IMR-90 (cell line): ENCODE measurements around the gene AS3MT. TPM values are rescaled to one million over a fixed set of nuclear protein-coding genes. Genes with fewer than 3 reads are reported as not detected.

Experiments
- ATAC-seq: fragments of 200-7000 bp; cut with Tn5 transposase; 2 replicates; pipeline ENCODE4 v1.9.1; 2020; ENCODE audit warnings: low read depth, mild to moderate bottlenecking, moderate library complexity
- BruUV-seq: library from RNA; stranded (reverse); fragments of 400-500 nt; replicated peaks from 2 replicates; lab custom pipeline; 2021; lab: Mats Ljungman, UMichigan
- CTCF ChIA-PET: fragments of 300-600 bp; formaldehyde crosslinking; extraction: SDS; loops from one replicate; lab custom pipeline; 2021; ENCODE audit warnings: antibody characterized with exemption; lab: Yijun Ruan, JAX
- POLR2A ChIA-PET: fragments of 300-600 bp; sonication (Branson Sonifier 250); formaldehyde crosslinking; loops from one replicate; lab custom pipeline; 2022; ENCODE audit warnings: antibody characterized with exemption; ENCODE audit not compliant: unreplicated experiment; lab: Charles Lee
- DNase-seq: peaks from one replicate; pipeline ENCODE4 v3.0.0; 2013
- H2AFZ ChIP-seq: replicated peaks from 2 replicates; pipeline ENCODE3; 2013; ENCODE audit warnings: low read length, mild to moderate bottlenecking; ENCODE audit not compliant: poor library complexity
- H2AK5ac ChIP-seq: 2 replicates; pipeline ENCODE4 v1.6.1; 2013; ENCODE audit warnings: low read depth, low read length, inconsistent platforms
- H2AK9ac ChIP-seq: replicated peaks from 2 replicates; pipeline ENCODE3; 2013; ENCODE audit warnings: mild to moderate bottlenecking, low read depth, low read length, moderate library complexity; ENCODE audit not compliant: poor library complexity
- H2BK120ac ChIP-seq: 2 replicates; pipeline ENCODE4 v1.6.1; 2013; ENCODE audit warnings: low read depth, low read length, inconsistent platforms
- H2BK15ac ChIP-seq: 3 replicates; pipeline ENCODE4 v1.6.1; 2013; ENCODE audit warnings: low read depth, low read length, inconsistent platforms
- H2BK20ac ChIP-seq: 2 replicates; pipeline ENCODE4 v1.6.1; 2013; ENCODE audit warnings: low read depth, mild to moderate bottlenecking, inconsistent platforms, low read length, moderate library complexity
- H2BK5ac ChIP-seq: 2 replicates; pipeline ENCODE4 v1.6.1; 2013; ENCODE audit warnings: mild to moderate bottlenecking, low read depth, low read length, inconsistent platforms; ENCODE audit not compliant: poor library complexity, severe bottlenecking
- H3K14ac ChIP-seq: replicated peaks from 2 replicates; pipeline ENCODE4 v1.6.1; 2013; ENCODE audit warnings: low read depth, low read length, inconsistent platforms
- H3K18ac ChIP-seq: 2 replicates; pipeline ENCODE4 v1.6.1; 2013; ENCODE audit warnings: low read depth, low read length, control low read depth
- H3K23ac ChIP-seq: 2 replicates; pipeline ENCODE4 v1.6.1; 2013; ENCODE audit warnings: low read depth, low read length, inconsistent platforms
- H3K27ac ChIP-seq: 2 replicates; pipeline ENCODE4 v1.5.1; 2013; ENCODE audit warnings: mild to moderate bottlenecking, control low read depth, low read length; ENCODE audit not compliant: insufficient read depth
- H3K27me3 ChIP-seq: 2 replicates; pipeline ENCODE4 v1.6.1; 2013; ENCODE audit warnings: low read length; ENCODE audit not compliant: control insufficient read depth, insufficient read depth
- H3K36me3 ChIP-seq: 2 replicates; pipeline ENCODE4 v1.6.1; 2013; ENCODE audit warnings: low read length, mixed read lengths; ENCODE audit not compliant: control insufficient read depth, insufficient read depth
- H3K4ac ChIP-seq: 2 replicates; pipeline ENCODE4 v1.6.1; 2013; ENCODE audit warnings: low read depth, low read length, inconsistent platforms
- H3K4me1 ChIP-seq: 2 replicates; pipeline ENCODE4 v1.6.1; 2013; ENCODE audit warnings: low read length, mixed read lengths; ENCODE audit not compliant: control insufficient read depth, insufficient read depth
- H3K4me2 ChIP-seq: 2 replicates; pipeline ENCODE4 v1.6.1; 2013; ENCODE audit warnings: low read depth, mild to moderate bottlenecking, control low read depth, low read length, moderate library complexity
- H3K4me3 ChIP-seq: 2 replicates; pipeline ENCODE4 v1.5.1; 2013; ENCODE audit warnings: low read depth, mild to moderate bottlenecking, control low read depth, low read length, moderate library complexity; ENCODE audit not compliant: insufficient read depth
- H3K56ac ChIP-seq: 2 replicates; pipeline ENCODE4 v1.6.1; 2013; ENCODE audit warnings: low read length, inconsistent platforms; ENCODE audit not compliant: insufficient read depth; ENCODE audit errors: extremely low read depth
- H3K79me1 ChIP-seq, 2 experiments: 2 replicates each; pipeline ENCODE4 v1.6.1; 2013; ENCODE audit warnings: low read length in 2 of 2, inconsistent platforms in 1 of 2, low read depth in 1 of 2
- H3K9ac ChIP-seq: 2 replicates; pipeline ENCODE4 v1.6.1; 2013; ENCODE audit warnings: low read depth, low read length, control low read depth
- H3K9me1 ChIP-seq: 2 replicates; pipeline ENCODE4 v1.6.1; 2013; ENCODE audit warnings: low read length, inconsistent platforms; ENCODE audit not compliant: insufficient read depth
- H3K9me3 ChIP-seq: 2 replicates; pipeline ENCODE4 v1.6.1; 2013; ENCODE audit warnings: low read length; ENCODE audit not compliant: control insufficient read depth, insufficient read depth
- H4K20me1 ChIP-seq: 2 replicates; pipeline ENCODE4 v1.6.1; 2013; ENCODE audit warnings: low read length, inconsistent platforms; ENCODE audit not compliant: insufficient read depth
- H4K5ac ChIP-seq: 2 replicates; pipeline ENCODE4 v1.6.1; 2013; ENCODE audit warnings: mild to moderate bottlenecking, low read depth, low read length, control low read depth
- H4K8ac ChIP-seq, 2 experiments: 2 replicates each; pipeline ENCODE4 v1.6.1; 2013; ENCODE audit warnings: low read depth in 2 of 2, low read length in 2 of 2, control low read depth in 1 of 2, inconsistent platforms in 1 of 2
- H4K91ac ChIP-seq: 2 replicates; pipeline ENCODE4 v1.6.1; 2013; ENCODE audit warnings: low read depth, low read length, inconsistent platforms; ENCODE audit not compliant: insufficient read depth
- CHD1 ChIP-seq: IDR thresholded peaks from 2 replicates; pipeline ENCODE4 v1.6.1; 2012; ENCODE audit warnings: low read depth, low read length, improper control_type of control experiment
- CTCF ChIP-seq: conservative IDR thresholded peaks from 2 replicates; pipeline ENCODE4 v1.5.1; 2012; ENCODE audit warnings: mild to moderate bottlenecking, low read depth, low read length, improper control_type of control experiment
- ELK1 ChIP-seq: fragments of 150-350 bp; IDR thresholded peaks from 2 replicates; pipeline ENCODE4 v1.6.1; 2016; ENCODE audit warnings: low read depth, mild to moderate bottlenecking, low read length, moderate library complexity, borderline replicate concordance
- MAZ ChIP-seq: IDR thresholded peaks from 2 replicates; pipeline ENCODE4 v1.6.1; 2012; ENCODE audit warnings: low read depth, mild to moderate bottlenecking, low read length, improper control_type of control experiment, moderate library complexity, borderline replicate concordance
- MXI1 ChIP-seq: IDR thresholded peaks from 2 replicates; pipeline ENCODE4 v1.6.1; 2012; ENCODE audit warnings: low read depth, mild to moderate bottlenecking, low read length, moderate library complexity, borderline replicate concordance
- NFE2L2 ChIP-seq: fragments of 150-350 bp; IDR thresholded peaks from 2 replicates; pipeline ENCODE4 v1.6.1; 2016; ENCODE audit warnings: low read depth, mild to moderate bottlenecking, low read length
- RFX5 ChIP-seq: IDR thresholded peaks from 2 replicates; pipeline ENCODE4 v1.8.0; 2012; ENCODE audit warnings: low read depth, mild to moderate bottlenecking, low read length, moderate library complexity
- USF2 ChIP-seq: fragments of 150-350 bp; IDR thresholded peaks from 2 replicates; pipeline ENCODE4 v1.6.1; 2017; ENCODE audit warnings: mild to moderate bottlenecking, antibody characterized with exemption, low read length, low read depth
- WGBS, 2 experiments: methylation state at CpG; one replicate each; pipeline versions ENCODE4 v1.1.5 to v1.1.7; 2013; ENCODE audit warnings: missing lambda C conversion rate in 2 of 2; ENCODE audit not compliant: insufficient read length in 1 of 2; ENCODE audit errors: extremely low coverage in 2 of 2; 5-methylcytosine and 5-hydroxymethylcytosine counted together
- dilution Hi-C: fragments of 300-500 bp; cut with HindIII; formaldehyde crosslinking; loops from one replicate; pipeline ENCODE4 v1.14.3; 2018; ENCODE audit warnings: low sequenced_read_pairs; ENCODE audit not compliant: unreplicated experiment
- in situ Hi-C: fragments of 300-500 bp; cut with MboI; formaldehyde crosslinking; loops from 3 replicates; pipeline ENCODE4 v1.14.3; 2019; ENCODE audit warnings: low sequenced_read_pairs, inconsistent platforms, mixed read lengths
- intact Hi-C: fragments of 100-400 bp; cut with micrococcal nuclease; formaldehyde crosslinking; loops from 2 replicates; pipeline ENCODE4 v1.10.0; 2022
- polyA plus RNA-seq, 3 experiments: library from polyadenylated mRNA; depleted of rRNA; stranded (reverse); fragments of >200 nt; gene quantifications; 2 replicates each; pipeline ENCODE4 v1.2.3, GENCODE V29; 2012; ENCODE audit warnings: low replicate concordance in 1 of 3
- total RNA-seq: library from RNA; depleted of rRNA; stranded (reverse); fragments of >200 nt; gene quantifications from 2 replicates; pipeline ENCODE4 v1.2.3, GENCODE V29; 2012

Gene AS3MT
- total and polyA plus RNA-seq, 2 of the 4 experiments (the other 2 are of a cell fraction) = 2.7 to 3.6 TPM

- Histone ChIP-seq H3K9ac (no peak overlapping the region), H3K9me3 (no peaks in the 10 kb centered on the region), H3K4me3 (no peak overlapping the region), H3K56ac (no peak overlapping the region), H3K36me3 (no peaks in the 10 kb centered on the region), H3K14ac (no peak overlapping the region), H2BK15ac (no peak overlapping the region), H2BK120ac (no peak overlapping the region), H2AK9ac (no peak overlapping the region), H3K79me1 (peaks cover 9 to 68% of the 10 kb centered on the region in 2 experiments), H3K4me2 (no peak overlapping the region), H4K91ac (no peak overlapping the region), H2AK5ac (no peak overlapping the region), H4K5ac (no peak overlapping the region), H3K23ac (no peak overlapping the region), H2BK5ac (no peak overlapping the region), H2AFZ (no peak overlapping the region), H2BK20ac (no peak overlapping the region), H3K4ac (no peak overlapping the region), H3K27me3 (no peaks in the 10 kb centered on the region), H3K4me1 (peaks cover 5% of the 10 kb centered on the region), H4K20me1 (peaks cover 15% of the 10 kb centered on the region), H3K18ac (no peak overlapping the region), H4K8ac (no peak overlapping the region), H3K9me1 (peaks cover 8% of the 10 kb centered on the region; the same call in 1 of the 2 replicates), H3K27ac (no peak overlapping the region)
- ATAC-seq = no peak
- ChIA-PET CTCF (no interaction called here), POLR2A (interaction anchor here (0.6 kb wide), 1 partner anchor 104 kb away, joined by 3 read pairs; no protein-coding TSS in a partner anchor)
- 100% methylated on average over 2 of the region's 3 CpGs; no CpG with 5 or more reads in 1 of the 2 experiments for WGBS, 2 experiments
- in situ Hi-C loops = no loop called here
- dilution Hi-C loops = no loop called here
- TF ChIP-seq CHD1 = no peak
- no peak for TF ChIP-seq ELK1
- no peak for TF ChIP-seq CTCF
- no peak for TF ChIP-seq MXI1
- TF ChIP-seq RFX5 = no peak
- TF ChIP-seq USF2 = no peak
- TF ChIP-seq MAZ = no peak
- no peak for TF ChIP-seq NFE2L2
- no TSS peak for BruUV-seq
- intact Hi-C loops = no loop called here
- no peak for DNase-seq
These were observed 72.1 kb downstream of the AS3MT start for GRCh38 chr10:102941401-102941800.
